Activated CD4-positive, alpha-beta T cell treated with anti-CD3 and anti-CD28 coated beads, Interleukin-2, amount 10 ng/mL, durations not matched to agents 24 days and 14 days (primary cell): ENCODE results near the gene SPATA24. TPM values are rescaled to one million over a fixed set of nuclear protein-coding genes. Genes with fewer than 3 reads are reported as not detected.
A peak's percentile ranks its signal among the peaks of the same experiment; 100 is the strongest.

Experiments used
- DNase-seq: peaks from one replicate; pipeline ENCODE4 v3.0.0; 2022
- H3K27ac Mint-ChIP-seq: one replicate; pipeline ENCODE4 v1.8.0; 2022; ENCODE audit warnings: mild to moderate bottlenecking, mixed read lengths
- H3K27me3 Mint-ChIP-seq: one replicate; pipeline ENCODE4 v1.8.0; 2022; ENCODE audit warnings: mixed read lengths
- H3K36me3 Mint-ChIP-seq: one replicate; pipeline ENCODE4 v1.8.0; 2022; ENCODE audit warnings: low read depth, mild to moderate bottlenecking, mixed read lengths
- H3K4me1 Mint-ChIP-seq: one replicate; pipeline ENCODE4 v1.8.0; 2021; ENCODE audit warnings: mixed read lengths
- H3K4me3 Mint-ChIP-seq: one replicate; pipeline ENCODE4 v1.8.0; 2022; ENCODE audit warnings: mild to moderate bottlenecking, moderate library complexity, mixed read lengths
- H3K9me3 Mint-ChIP-seq: one replicate; pipeline ENCODE4 v1.8.0; 2021; ENCODE audit warnings: mixed read lengths
- intact Hi-C: fragments of 100-400 bp; cut with micrococcal nuclease; formaldehyde crosslinking; loops from one replicate; pipeline ENCODE4 v1.15.1; 2023
- total RNA-seq: library from RNA; stranded (reverse); gene quantifications from 2 replicates; pipeline ENCODE4 v1.2.3, GENCODE V29; 2022

Gene SPATA24
- total RNA-seq, 1 donor from 2014 or later, result 4.2 TPM

DNA sequence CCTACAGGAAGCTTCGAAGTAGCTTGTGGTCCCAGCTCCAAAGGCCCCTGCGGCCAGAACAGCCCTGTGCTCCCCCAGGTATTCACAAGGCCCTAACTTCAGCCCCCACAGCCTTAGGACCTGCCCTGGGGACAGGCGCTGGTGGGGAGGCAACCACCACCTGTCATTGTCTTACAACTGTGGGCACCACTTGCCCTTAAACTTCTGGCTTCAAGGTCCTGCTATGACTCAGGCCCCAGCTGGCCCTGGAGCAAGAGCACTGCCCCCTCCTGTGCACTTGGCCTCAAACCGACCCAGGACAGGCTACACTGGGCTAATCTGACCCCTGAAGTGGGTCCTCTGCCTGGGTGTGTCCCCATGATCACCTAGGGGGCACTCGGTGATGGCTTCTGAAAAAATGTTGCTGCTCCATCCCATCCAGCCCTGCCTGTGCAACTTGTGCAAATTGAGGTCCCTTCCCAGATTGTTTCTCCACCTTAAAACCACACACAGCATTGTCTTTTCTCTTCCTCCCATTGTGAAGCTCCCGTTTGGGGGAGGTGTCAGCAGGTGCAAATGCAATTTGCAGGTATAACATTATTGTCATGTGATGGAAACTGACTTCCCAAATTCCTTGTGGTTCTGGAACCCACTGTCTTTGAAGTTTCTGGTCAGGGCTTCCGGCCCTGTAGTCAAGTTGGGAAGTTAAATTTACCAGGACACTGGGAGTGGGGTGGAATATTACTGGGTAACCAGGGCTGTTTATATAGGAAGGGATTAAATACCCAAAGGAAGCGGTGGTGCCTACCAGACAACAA lies 7.8 kb downstream of the SPATA24 start:
- Mint-ChIP-seq H3K9me3 (no peaks in the 10 kb centered on the region), H3K27ac (no peak overlapping the region), H3K4me3 (peak overlapping the region; percentile 72), H3K4me1 (peaks cover 34% of the 10 kb centered on the region), H3K36me3 (peaks cover 26% of the 10 kb centered on the region), H3K27me3 (no peaks in the 10 kb centered on the region)
- DNase-seq, result no peak
- intact Hi-C loops, result no loop called here

DNA sequence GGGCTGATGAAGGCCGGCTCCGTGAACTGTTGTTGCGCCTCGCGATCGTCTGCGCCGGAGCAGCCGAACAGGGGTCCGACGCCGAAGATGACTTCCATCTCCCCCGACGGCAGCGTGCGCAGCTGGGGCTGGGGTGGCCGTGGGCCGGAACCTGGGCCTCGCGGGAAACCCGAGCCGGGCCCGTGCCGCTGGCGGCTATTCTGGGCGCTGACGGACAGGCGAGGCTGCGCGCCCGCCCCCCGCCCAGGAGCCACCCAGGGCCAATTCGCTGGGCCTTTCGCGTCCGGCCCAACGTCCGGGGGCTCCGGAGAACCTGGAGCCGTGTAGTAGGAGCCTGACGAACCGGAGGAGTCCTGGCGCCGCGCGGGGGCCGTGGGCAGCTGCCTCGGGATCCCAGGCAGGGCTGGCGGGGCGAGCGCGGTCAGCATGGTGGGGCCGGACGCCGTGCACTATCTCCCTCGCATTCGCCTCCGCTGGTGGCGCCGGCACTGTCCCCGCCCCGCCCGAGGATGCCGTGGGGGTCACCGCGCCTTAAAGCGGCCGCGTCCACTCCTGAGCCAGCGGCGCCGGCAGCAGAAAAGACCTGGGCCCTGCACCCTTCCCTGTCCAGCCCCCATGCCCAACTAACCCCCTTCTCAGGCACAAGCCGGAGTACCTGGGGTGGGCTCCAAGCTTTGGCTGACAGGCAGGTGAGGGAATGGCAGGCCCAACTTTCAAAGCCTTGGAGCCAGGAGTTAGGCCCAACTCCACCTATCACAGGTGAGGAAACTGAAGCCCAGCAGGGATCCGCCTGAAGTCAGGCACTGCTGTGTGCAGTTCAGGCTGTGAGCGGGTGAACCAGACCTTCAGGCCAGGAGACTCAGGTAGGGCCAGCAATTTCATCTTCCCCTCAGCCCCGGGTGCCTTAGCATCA lies 9.0 kb downstream of the SPATA24 start, which contains the start of gene PROB1:
PROB1 (minus strand) TSS at position 451 of the 913 bp plus-strand sequence; CDS start at position 428, 23 bp downstream.
- H3K36me3 Mint-ChIP-seq, result peaks cover 26% of the 10 kb centered on the region

DNA sequence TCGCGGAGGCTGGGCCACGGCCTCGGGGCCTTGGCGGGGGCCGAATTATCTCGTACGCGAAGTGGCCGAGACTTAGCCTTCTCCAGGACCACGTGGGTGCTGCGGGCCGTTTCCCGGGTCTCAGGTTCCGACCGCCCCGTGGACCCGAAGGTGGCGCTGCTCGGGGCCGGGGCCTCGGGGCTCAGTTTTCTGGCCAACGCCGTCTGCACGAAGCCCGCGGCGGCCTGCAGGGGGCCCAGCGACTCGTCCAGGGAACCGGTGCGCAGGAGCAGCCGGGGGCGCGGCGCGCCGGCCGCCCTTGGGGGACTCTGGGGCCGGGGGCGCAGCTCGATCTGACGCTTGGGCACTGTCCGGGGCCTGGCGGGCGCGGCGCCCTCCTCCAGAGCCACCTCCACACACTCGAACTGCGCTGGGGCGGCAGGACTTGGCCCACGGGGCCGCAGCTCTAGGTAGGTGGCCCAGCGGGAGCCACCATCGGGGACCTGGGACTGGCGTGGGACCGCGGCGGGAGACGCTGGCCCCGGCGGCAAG lies 9.7 kb downstream of the SPATA24 start:
- peak; percentile 90 for DNase-seq
- Mint-ChIP-seq H3K27me3 (no peaks in the 10 kb centered on the region), H3K4me1 (peaks cover 46% of the 10 kb centered on the region), H3K4me3 (peak overlapping the region; percentile 99), H3K36me3 (peaks cover 23% of the 10 kb centered on the region), H3K27ac (peak overlapping the region; percentile 97), H3K9me3 (no peaks in the 10 kb centered on the region)
- intact Hi-C loops, result loop anchor here (5.0 kb wide), 1 partner anchor 742 kb away; no protein-coding TSS in a partner anchor

More for the DNA sequence above, 9.0 kb downstream of the SPATA24 start, which contains the start of gene PROB1:
- H3K9me3 Mint-ChIP-seq, result no peaks in the 10 kb centered on the region
- peak within 1 kb of the TSS; percentile 99 for H3K4me3 Mint-ChIP-seq
- intact Hi-C loops, result loop anchor here (5.0 kb wide), 1 partner anchor 743 kb away; no protein-coding TSS in a partner anchor
- peaks cover 45% of the 10 kb centered on the region for H3K4me1 Mint-ChIP-seq
- no peaks in the 10 kb centered on the region for H3K27me3 Mint-ChIP-seq
- DNase-seq, result no peak
- peak within 1 kb of the TSS; percentile 97 for H3K27ac Mint-ChIP-seq

DNA sequence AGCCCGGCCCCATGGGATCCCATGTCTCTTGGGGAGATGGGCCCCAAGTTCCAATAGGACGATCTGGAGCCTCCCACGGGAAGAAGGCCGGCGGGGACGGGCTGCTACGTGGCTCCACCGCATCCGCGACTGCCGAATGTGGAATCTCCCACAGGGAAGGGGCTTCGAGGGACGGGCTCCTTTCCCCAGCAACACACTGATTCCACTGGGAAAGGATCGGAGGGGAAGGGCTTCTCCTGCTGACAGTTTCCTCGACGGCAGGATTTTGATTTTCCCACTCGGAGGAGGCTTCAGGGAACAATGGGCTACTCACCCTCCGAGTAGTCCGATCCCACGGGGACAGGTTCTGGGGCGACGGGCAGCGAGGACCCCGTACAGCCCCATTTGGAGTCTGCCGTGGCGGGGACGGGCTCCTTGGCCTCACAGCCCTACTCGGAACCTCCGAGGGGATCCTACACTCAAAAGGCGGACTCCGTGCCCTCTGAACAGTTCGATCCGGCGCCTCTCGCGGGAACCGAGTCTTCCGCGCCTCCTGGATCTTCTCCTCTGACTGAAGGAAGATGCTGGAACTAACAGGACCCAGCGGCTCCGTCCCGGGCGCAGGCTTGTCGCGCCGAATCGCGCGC lies 10.3 kb downstream of the SPATA24 start:
- H3K27me3 Mint-ChIP-seq, result no peaks in the 10 kb centered on the region
- no peaks in the 10 kb centered on the region for H3K9me3 Mint-ChIP-seq
- intact Hi-C loops, result loop anchor here (1.0 to 5.0 kb wide), 3 partner anchors 22 to 929 kb away; partner anchors contain the start of gene EGR1
- H3K27ac Mint-ChIP-seq, result peak overlapping the region; percentile 97
- no peak for DNase-seq
- H3K36me3 Mint-ChIP-seq, result peaks cover 23% of the 10 kb centered on the region
- H3K4me1 Mint-ChIP-seq, result peaks cover 50% of the 10 kb centered on the region
- H3K4me3 Mint-ChIP-seq, result peak overlapping the region; percentile 99

DNA sequence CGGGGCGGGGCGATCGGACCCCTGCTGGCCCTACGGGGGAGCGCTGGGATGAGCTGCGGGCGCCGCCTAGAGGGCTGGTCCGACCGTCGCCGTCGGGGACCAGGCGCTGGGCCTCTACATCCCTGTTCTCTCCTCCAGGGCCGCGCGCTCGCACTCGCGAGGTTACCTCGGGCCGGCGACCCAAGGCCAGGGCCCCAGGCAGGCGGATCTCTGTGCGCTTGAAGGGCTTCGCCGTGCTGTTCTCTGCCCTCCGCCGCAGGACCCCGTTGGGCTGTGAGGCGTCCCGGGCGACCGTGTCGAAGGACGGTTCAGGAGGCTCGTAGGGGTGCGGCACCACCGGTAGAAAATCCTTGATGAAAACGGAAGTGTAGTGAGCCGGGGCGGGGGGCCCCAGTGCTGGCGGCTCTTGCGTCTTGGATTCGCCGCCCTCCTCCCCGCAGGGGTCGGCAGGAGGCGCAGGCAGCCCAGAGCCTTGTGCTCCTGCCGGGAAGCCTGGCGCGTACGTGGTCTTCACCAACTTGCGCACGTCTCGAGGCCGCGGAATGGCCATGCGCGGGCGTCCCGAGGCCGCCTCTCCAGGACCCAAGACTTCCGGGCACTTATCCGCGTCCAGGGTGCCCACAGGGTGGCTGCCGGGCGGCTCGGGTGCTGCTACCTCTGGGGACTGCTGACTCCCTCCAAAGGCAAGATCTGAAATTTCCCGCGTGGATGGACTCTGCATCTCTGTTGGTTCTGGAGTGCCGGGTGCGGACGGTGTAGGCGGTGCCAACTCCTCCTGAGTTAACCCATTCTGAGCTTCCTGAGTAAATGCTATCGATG lies 11.0 kb downstream of the SPATA24 start:
- Mint-ChIP-seq H3K9me3 (no peaks in the 10 kb centered on the region), H3K27ac (peak overlapping the region; percentile 97), H3K36me3 (peaks cover 23% of the 10 kb centered on the region), H3K4me3 (peak overlapping the region; percentile 99), H3K27me3 (no peaks in the 10 kb centered on the region), H3K4me1 (peaks cover 53% of the 10 kb centered on the region)
- peak; percentile 96 for DNase-seq
- intact Hi-C loops, result loop anchor here (1.0 to 5.0 kb wide), 5 partner anchors 11 to 928 kb away; partner anchors contain the start of genes EGR1, PAIP2 and SPATA24

DNA sequence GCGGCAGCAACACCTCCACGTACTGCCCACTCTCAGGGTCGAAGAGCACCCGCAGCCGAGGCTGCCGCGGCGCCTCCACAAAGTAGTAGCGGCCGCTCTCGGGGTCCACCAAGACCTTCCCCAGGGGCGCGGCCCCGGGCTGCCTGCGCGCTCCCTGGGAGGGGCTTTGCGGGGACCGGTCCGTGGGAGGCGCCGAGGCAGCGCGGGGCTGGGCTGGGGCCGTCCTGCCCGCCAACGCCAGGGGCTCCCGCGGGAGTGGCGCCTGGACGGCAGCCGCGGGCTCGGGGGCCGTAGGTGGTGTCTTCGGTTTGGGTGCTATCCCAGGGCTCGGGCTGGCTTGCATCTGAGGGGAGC lies 11.6 kb downstream of the SPATA24 start:
- H3K9me3 Mint-ChIP-seq, result no peaks in the 10 kb centered on the region
- H3K27ac Mint-ChIP-seq, result peak overlapping the region; percentile 99
- intact Hi-C loops, result loop anchor here (1.0 to 5.0 kb wide), 4 partner anchors 12 to 928 kb away; partner anchors contain the start of genes EGR1, PAIP2 and SPATA24
- peaks cover 17% of the 10 kb centered on the region for H3K36me3 Mint-ChIP-seq
- DNase-seq, result no peak
- H3K4me1 Mint-ChIP-seq, result peaks cover 54% of the 10 kb centered on the region
- peak overlapping the region; percentile 99 for H3K4me3 Mint-ChIP-seq
- H3K27me3 Mint-ChIP-seq, result no peaks in the 10 kb centered on the region

DNA sequence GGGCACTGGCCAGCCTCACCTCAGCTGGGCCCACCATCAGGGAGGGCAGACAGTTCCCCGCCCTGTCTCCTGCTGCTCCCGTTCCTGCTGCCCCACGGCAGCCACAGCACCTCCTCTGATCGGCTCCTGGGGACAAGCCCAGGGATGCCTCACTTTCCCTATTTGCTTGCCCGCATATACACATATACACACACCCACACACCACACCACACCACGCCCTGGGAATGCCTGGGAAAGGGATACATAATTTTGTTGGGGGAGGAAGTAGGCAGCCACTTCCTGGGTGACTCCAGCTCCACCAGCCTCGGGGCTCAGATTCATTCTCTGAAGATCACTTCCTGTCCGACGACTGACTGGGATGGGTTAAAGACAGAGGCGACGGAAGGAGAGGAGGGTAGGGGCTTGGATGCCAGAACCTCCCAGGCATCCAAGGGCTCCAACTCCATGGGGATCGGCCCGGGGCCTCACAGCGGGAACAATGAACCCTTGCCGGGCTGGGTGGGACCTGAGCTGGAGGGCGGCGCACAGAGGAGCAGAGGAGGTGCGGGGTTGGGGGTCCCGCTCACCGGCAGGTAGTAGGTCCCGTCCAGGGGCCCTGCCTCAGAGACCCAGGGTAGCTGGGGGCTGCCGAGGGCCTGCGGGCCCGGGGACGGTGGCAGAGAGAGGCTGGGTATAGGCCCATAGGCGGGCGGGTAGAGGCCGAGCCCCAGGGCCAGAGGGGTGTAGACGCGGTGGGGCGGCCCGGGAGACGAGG lies 12.1 kb downstream of the SPATA24 start:
- intact Hi-C loops, result loop anchor here (1.0 to 5.0 kb wide), 6 partner anchors 13 to 927 kb away; partner anchors contain the start of genes EGR1, PAIP2 and SPATA24
- Mint-ChIP-seq H3K27ac (peak overlapping the region; percentile 99), H3K4me3 (peak overlapping the region; percentile 99), H3K4me1 (peaks cover 51% of the 10 kb centered on the region), H3K9me3 (no peaks in the 10 kb centered on the region), H3K36me3 (peaks cover 12% of the 10 kb centered on the region), H3K27me3 (no peaks in the 10 kb centered on the region)
- peak; percentile 82 for DNase-seq

DNA sequence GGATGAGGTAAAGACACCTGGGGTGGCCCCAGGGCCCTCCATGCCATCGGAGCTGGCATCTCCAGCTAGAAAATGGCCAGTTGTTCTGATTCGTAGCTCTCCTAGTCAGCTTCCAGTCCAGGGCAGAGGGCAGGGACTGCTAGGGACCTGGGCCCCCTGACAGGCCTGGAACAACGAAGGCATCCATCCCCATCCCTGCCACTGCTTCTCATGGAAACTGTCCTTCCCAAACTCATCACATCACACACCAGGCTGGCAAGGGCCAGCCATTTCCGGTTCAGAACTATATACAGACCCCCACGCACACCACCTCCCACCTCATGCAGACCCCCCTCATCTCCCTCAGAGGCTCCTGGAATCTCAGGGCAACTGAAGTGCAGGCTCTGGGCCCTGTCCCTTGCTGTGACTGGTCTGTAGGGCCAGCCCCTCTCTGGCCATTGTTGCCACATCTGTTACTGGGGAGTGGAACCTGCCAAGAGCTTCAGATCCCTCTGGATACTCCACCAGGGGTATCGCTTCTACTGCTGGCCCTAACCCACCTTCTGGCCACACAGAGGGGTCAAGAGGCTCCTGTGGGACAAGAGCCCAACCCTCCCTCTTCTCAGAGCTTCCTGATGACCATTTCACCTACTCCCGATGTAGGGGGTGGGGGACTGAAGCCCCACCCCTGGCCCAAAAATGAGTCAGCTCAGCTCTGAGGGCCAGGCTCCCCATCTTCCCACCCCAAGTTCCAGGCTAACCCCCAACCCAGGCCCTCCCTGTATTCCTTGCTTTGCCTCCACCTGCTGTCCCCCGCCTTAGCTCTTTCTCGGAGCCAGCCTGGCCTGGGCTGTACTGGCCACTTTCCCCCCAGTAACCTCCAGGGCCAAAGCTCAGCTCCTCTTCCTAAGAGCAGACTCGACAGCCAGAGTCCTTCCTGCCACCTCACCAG lies 13.0 kb downstream of the SPATA24 start:
- Mint-ChIP-seq H3K36me3 (peaks cover 10% of the 10 kb centered on the region), H3K4me1 (peaks cover 53% of the 10 kb centered on the region), H3K27ac (peak overlapping the region; percentile 99), H3K9me3 (no peaks in the 10 kb centered on the region), H3K4me3 (peak overlapping the region; percentile 99), H3K27me3 (no peaks in the 10 kb centered on the region)
- DNase-seq, result no peak
- intact Hi-C loops, result loop anchor here (1.0 to 5.0 kb wide), 4 partner anchors 23 to 739 kb away; no protein-coding TSS in a partner anchor

DNA sequence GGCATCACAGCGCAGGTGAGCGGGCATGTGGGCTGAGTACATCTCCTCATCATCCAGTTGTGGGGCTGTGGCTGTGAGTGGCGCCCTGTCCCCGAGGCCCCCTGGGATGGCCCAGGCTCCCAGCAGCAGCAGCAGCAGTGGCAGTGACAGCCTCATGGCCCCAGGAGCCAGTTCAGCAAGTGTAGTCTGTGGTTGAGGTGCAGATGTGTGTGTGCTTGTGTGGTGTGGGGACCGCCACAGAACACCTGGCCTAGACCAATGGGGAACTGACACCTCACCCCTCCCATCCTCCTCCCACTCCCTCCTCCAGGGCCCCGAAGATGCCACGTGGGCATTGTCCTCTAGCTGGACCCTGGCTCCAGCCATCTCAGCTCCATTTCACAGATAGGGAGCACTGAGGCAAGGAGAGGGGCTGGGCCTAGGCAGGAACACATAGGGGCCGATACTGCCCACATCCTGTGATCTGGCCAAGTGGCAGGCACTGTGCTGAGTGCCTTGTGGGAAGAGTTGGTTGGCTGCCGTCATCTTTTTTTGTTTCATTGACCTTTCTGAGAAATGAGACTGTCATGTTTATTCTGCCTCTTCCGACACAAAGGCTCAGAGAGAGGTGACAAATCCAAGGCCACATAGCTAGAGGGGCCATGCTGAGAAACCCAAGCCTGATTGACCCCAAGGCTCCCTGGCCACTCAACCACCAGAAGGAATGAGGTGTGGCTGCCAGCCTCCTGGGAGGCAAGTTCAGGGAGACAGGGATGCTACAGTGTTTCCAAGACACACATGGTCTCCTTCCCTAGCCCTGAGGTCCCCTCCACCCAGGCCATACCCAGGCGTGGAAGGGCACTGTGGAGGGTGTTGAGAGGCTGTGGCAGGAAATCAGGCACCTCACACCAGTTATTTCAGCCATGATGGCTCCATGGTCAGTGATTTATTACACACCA lies 13.9 kb downstream of the SPATA24 start, which contains the start of gene MZB1:
MZB1 (minus strand) TSS at position 213 of the 938 bp plus-strand sequence; CDS start at position 156, 57 bp downstream.
- Mint-ChIP-seq H3K36me3 (peaks cover 8% of the 10 kb centered on the region), H3K27ac (peak within 1 kb of the TSS; percentile 99), H3K4me3 (peak within 1 kb of the TSS; percentile 99), H3K4me1 (peaks cover 61% of the 10 kb centered on the region), H3K27me3 (no peaks in the 10 kb centered on the region), H3K9me3 (no peaks in the 10 kb centered on the region)
- intact Hi-C loops, result loop anchor here (1.0 to 5.0 kb wide), 4 partner anchors 24 to 738 kb away; no protein-coding TSS in a partner anchor
- peak; percentile 92 for DNase-seq

DNA sequence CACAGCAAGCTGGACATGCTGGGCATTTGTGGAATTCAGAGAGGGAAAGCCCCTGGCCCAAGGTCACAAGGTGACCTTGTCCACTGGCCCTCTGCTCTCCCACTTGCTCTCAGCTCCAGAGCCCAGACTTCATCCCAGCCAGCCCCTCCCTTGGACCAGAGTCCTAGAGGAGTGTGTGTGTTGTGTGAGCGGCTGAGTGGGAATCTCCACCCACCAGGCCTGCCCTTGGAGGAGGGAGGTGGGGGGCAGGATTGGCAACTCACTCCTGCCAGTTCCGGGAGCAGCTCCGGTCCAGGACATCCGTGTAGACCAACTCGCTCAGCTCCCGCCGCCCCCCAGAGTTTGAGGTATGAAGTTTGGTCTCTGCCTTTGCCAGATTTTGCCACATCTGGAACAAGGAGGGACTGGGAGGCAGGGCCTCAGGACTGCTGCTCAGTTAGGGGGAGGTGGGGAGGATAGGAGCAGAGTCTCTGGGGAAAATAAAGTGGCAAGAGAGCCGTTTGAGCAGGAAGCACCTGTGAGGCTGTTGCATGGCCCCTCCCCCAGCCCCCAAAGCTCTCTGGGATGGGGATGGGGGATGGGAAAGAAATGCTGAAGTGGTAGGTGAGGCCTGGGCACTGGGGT lies 15.6 kb downstream of the SPATA24 start:
- Mint-ChIP-seq H3K36me3 (peaks cover 8% of the 10 kb centered on the region), H3K4me3 (peak overlapping the region; percentile 77), H3K9me3 (no peaks in the 10 kb centered on the region), H3K27ac (peak overlapping the region; percentile 60), H3K27me3 (no peaks in the 10 kb centered on the region), H3K4me1 (peaks cover 68% of the 10 kb centered on the region)
- intact Hi-C loops, result no loop called here
- DNase-seq, result no peak
